HEK293T (cell line): ENCODE results near the gene POLN.

Source experiments
- CTCF ChIA-PET: fragments of 350-600 bp; formaldehyde crosslinking; extraction: SDS; loops from one replicate; lab custom pipeline; 2021; ENCODE audit warnings: antibody characterized with exemption, inconsistent platforms; lab: Yijun Ruan, JAX
- POLR2A ChIA-PET: fragments of 350-600 bp; formaldehyde crosslinking; extraction: SDS; loops from one replicate; lab custom pipeline; 2020; ENCODE audit warnings: antibody characterized with exemption, inconsistent platforms; lab: Yijun Ruan, JAX
- DNase-seq: peaks from one replicate; pipeline ENCODE4 v3.0.0; 2012; ENCODE audit warnings: mixed read lengths; ENCODE audit errors: extremely low spot score
- ARNT ChIP-seq: fragments of 450-650 bp; IDR thresholded peaks from 2 replicates; pipeline ENCODE4 v1.6.1; 2017; ENCODE audit warnings: mild to moderate bottlenecking
- BHLHE40 ChIP-seq: fragments of 450-650 bp; IDR thresholded peaks from 2 replicates; pipeline ENCODE4 v1.6.1; 2016; ENCODE audit warnings: mild to moderate bottlenecking, moderate library complexity, borderline replicate concordance
- CTBP1 ChIP-seq: fragments of 450-650 bp; IDR thresholded peaks from 2 replicates; pipeline ENCODE4 v1.6.1; 2016; ENCODE audit warnings: borderline replicate concordance
- ELF4 ChIP-seq: fragments of 450-650 bp; IDR thresholded peaks from 2 replicates; pipeline ENCODE4 v1.6.1; 2017; ENCODE audit warnings: antibody characterized with exemption
- FOXA1 ChIP-seq: fragments of 450-650 bp; IDR thresholded peaks from 2 replicates; pipeline ENCODE4 v1.6.1; 2016; ENCODE audit warnings: mild to moderate bottlenecking
- FOXK2 ChIP-seq: fragments of 450-650 bp; IDR thresholded peaks from 2 replicates; pipeline ENCODE4 v1.6.1; 2016; ENCODE audit warnings: mild to moderate bottlenecking
- FOXM1 ChIP-seq: fragments of 450-650 bp; IDR thresholded peaks from 2 replicates; pipeline ENCODE4 v1.6.1; 2017; ENCODE audit warnings: mild to moderate bottlenecking, borderline replicate concordance
- HDGF ChIP-seq: fragments of 450-650 bp; IDR thresholded peaks from 2 replicates; pipeline ENCODE4 v1.6.1; 2017; ENCODE audit warnings: antibody characterized with exemption, borderline replicate concordance
- L3MBTL2 ChIP-seq: fragments of 450-650 bp; conservative IDR thresholded peaks from 2 replicates; pipeline ENCODE4 v1.6.1; 2016; ENCODE audit warnings: mild to moderate bottlenecking
- LEF1 ChIP-seq: fragments of 450-650 bp; IDR thresholded peaks from 2 replicates; pipeline ENCODE4 v1.6.1; 2017; ENCODE audit warnings: mild to moderate bottlenecking, borderline replicate concordance
- NFRKB ChIP-seq: fragments of 450-650 bp; IDR thresholded peaks from 2 replicates; pipeline ENCODE4 v1.6.1; 2016; ENCODE audit warnings: mild to moderate bottlenecking, moderate library complexity
- SP1 ChIP-seq: fragments of 450-650 bp; IDR thresholded peaks from 2 replicates; pipeline ENCODE4 v1.6.1; 2017
- SUZ12 ChIP-seq: fragments of 450-650 bp; IDR thresholded peaks from 2 replicates; pipeline ENCODE4 v1.6.1; 2016; ENCODE audit warnings: mild to moderate bottlenecking
- TARDBP ChIP-seq: fragments of 450-650 bp; IDR thresholded peaks from 2 replicates; pipeline ENCODE4 v1.6.1; 2016
- ZNF384 ChIP-seq: fragments of 450-650 bp; IDR thresholded peaks from 2 replicates; pipeline ENCODE4 v1.6.1; 2016
- TF ChIP-seq, protein P1 (sequence below): fragments of 450-650 bp; IDR thresholded peaks from 2 replicates; pipeline ENCODE4 v1.6.1; 2016

Gene POLN

DNA sequence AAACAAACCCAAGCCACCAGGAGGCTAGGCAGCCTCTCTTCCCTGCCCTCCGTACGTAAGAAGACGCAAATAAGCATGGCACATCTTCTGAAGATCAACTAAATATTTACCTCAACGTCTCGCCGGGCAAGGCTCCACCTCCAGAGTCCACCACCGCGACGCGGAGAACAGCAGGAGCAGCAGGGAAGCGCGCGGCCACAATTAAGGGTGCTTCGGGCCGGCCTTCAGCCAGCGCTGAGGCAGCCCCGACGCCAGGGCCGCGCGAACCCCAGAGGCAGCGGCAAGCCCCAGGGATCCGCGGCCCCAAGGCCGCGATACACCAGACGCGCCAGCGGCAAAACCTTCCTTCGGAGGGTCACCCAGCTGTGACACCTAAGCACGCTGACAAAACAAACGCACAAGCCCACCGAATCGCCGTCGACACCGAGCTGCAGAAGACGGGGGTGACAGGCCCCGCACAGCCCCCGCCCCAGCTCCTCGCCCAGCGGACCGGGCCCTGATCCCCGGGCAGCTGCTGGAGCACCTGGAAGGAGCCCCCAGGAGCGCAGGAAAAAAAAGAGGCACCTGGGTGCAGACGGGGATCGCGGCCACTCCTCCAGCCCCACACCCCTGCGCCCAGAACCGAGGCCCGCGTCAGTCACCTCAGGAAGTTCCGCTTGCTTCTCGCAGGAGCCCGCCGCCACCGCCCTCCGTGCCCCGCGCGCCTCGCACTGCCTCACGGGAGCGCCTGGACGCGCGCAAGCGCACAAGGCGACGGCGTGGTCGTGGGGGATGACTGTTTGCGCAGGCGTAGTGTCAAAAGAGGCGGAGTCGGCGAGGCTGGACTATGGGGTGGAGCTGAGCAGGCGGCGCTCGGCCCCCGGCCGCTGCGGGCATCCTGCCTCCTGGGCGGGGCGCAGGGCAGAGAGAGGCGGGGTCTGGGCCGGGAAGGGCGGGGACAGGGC, at the start of gene POLN, which contains the start of gene HAUS3:
Gene POLN, minus strand, starts transcription at position 712 of the 944 bp plus-strand sequence. CDS start 12,890 bp downstream, outside the sequence.
Gene HAUS3, minus strand, starts transcription at position 712 of the 944 bp plus-strand sequence. CDS start 1,175 bp downstream, outside the sequence.
- DNase-seq, result peak; percentile 100
- no peak for TF ChIP-seq SP1
- TF ChIP-seq LEF1, result no peak
- no peak for TF ChIP-seq ZNF384
- peak; percentile 44; the same call in 1 of the 2 replicates for TF ChIP-seq L3MBTL2
- TF ChIP-seq FOXK2, result no peak
- TF ChIP-seq ELF4, result no peak
- TF ChIP-seq SUZ12, result no peak
- no peak for TF ChIP-seq NFRKB
- TF ChIP-seq, protein P1, sequence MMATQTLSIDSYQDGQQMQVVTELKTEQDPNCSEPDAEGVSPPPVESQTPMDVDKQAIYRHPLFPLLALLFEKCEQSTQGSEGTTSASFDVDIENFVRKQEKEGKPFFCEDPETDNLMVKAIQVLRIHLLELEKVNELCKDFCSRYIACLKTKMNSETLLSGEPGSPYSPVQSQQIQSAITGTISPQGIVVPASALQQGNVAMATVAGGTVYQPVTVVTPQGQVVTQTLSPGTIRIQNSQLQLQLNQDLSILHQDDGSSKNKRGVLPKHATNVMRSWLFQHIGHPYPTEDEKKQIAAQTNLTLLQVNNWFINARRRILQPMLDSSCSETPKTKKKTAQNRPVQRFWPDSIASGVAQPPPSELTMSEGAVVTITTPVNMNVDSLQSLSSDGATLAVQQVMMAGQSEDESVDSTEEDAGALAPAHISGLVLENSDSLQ, result peak; percentile 78
- TF ChIP-seq CTBP1, result no peak
- no peak for TF ChIP-seq HDGF
- no peak for TF ChIP-seq FOXA1
- TF ChIP-seq TARDBP, result no peak
- ChIA-PET CTCF (interaction anchor here (1.1 to 1.2 kb wide), 2 partner anchors 22 to 179 kb away, joined by 3 read pairs; no protein-coding TSS in a partner anchor), POLR2A (interaction anchor here (0.5 to 1.7 kb wide), 14 partner anchors 9 to 722 kb away, joined by 3 to 9 read pairs (median 3); partner anchors contain the start of genes GRK4, MXD4, NOP14 and RNF4)

DNA sequence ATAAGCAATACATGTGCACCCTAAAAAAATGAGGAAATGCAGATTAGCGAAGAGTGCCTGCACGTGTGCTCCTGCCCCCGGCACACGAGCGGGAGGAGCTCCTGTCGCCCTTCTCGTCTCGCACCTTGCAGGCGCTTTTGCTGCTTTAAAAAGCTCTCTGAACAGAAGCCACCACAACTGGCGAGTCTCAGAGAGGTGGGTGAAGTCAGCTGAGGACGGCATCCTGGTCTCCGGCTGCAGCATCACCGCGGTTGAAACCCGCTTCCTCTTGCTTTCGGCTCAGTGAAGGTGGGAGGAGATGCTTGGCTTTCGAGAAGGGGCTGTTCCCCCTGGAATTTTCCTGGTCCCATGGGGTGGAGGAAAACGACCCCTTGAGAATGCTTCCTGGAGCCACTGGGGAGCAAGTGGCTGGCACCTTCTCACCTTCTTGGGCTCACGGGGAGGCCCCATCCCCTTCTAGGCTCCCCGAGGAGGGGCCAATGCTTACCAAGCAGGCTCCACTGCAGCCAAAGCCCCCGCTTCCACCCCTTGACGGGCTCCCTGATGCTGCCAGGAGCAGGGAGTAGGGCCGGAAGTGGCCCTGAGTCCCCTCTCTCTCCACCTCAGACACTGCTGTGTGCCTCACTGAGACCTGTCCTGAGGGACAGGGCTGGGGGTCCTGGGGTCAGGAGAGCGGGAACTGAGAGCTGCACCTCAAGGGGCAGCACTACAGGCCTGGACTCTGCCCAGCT, 49.2 kb upstream of the POLN start:
- ChIA-PET CTCF (no interaction called here), POLR2A (no interaction called here)
- TF ChIP-seq ARNT (no peak), ELF4 (no peak), SP1 (no peak), NFRKB (no peak)
- TF ChIP-seq, protein P1, result no peak
- DNase-seq, result no peak

DNA sequence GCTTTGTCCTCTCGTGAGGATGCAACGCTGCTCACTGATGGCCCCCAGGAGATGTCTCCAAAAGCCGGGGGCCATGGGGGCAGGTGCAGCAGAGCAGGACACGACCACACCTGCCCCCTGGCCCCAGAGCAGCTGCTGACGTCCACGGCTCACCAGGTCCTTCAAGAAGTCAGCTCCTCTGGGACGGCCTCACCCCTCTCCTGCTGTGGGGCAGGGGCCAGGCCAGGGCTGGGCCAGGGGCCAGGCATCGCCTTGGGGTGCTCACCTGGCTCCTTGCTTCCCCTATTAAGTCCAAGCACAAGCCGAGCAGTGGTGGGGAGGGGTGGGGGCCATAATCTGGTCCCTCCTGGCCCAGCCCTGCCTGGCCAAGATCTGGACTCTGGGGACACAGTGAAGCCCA, 48.6 kb upstream of the POLN start:
- CTCF ChIA-PET, result no interaction called here
- DNase-seq, result no peak
- TF ChIP-seq L3MBTL2, result no peak
- TF ChIP-seq FOXM1, result no peak
- no peak for TF ChIP-seq LEF1
- TF ChIP-seq, protein P1, result no peak
- TF ChIP-seq CTBP1, result no peak
- no peak for TF ChIP-seq SP1
- TF ChIP-seq TARDBP, result no peak
- TF ChIP-seq SUZ12, result no peak
- no peak for TF ChIP-seq ELF4
- no peak for TF ChIP-seq ARNT
- TF ChIP-seq ZNF384, result no peak
- TF ChIP-seq NFRKB, result no peak
- no peak for TF ChIP-seq FOXK2
- no peak for TF ChIP-seq HDGF
- no peak for TF ChIP-seq FOXA1
- POLR2A ChIA-PET, result interaction anchor here (1.0 kb wide), 1 partner anchor 33 kb away, joined by 4 read pairs; no protein-coding TSS in a partner anchor

DNA sequence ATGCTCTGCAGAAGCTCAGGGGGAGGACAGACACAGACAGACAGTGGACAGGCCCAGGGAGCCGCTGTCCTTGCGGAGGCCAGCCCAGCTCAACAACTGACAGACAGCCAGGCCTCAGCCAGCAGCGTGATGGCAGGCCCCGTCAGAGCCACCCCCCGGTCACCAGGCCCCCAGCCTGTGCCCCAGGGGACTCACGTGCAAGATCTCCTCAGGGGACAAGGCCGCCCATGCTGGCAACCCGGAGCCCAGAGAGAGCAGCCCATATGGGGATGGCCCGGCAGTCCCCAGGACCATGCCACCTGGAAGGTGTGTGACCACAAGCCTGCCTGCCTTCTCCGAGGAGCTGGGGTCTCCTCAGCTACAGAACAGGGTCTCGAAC, 48.0 kb upstream of the POLN start:
- CTCF ChIA-PET, result no interaction called here
- POLR2A ChIA-PET, result interaction anchor here (1.0 kb wide), 1 partner anchor 33 kb away, joined by 4 read pairs; no protein-coding TSS in a partner anchor
- TF ChIP-seq LEF1 (no peak), FOXK2 (no peak), SUZ12 (no peak), L3MBTL2 (no peak), SP1 (no peak), FOXA1 (no peak), FOXM1 (no peak), TARDBP (no peak), CTBP1 (no peak), ARNT (no peak), HDGF (no peak), ELF4 (no peak), NFRKB (no peak), BHLHE40 (no peak), ZNF384 (no peak)
- TF ChIP-seq, protein P1, result no peak
- DNase-seq, result no peak
